ENCODE data around the gene TMEM190.

Gene TMEM190

GRCh38 chr19:55423225-55424005 lies 46.8 kb downstream of the TMEM190 start:
- H3K4me1 ChIP-seq (ENCODE audit: insufficient read depth, poor library complexity, severe bottlenecking): no peaks in the 10 kb centered on the region
- DNase-seq (ENCODE audit: low spot score): no peak
- no peaks in the 10 kb centered on the region for H3K27me3 ChIP-seq (ENCODE audit: insufficient read depth, poor library complexity, severe bottlenecking)
- no peak for TF ChIP-seq CTCF (IDR thresholded peaks at IDR 0.05; ENCODE audit: poor library complexity, severe bottlenecking)
- no peaks in the 10 kb centered on the region for H3K9me3 ChIP-seq (ENCODE audit: severe bottlenecking)
- no peak overlapping the region for H3K27ac ChIP-seq (ENCODE audit: poor library complexity, severe bottlenecking)
- ATAC-seq (ENCODE audit: low read depth): no peak
- no peaks in the 10 kb centered on the region for H3K36me3 ChIP-seq (ENCODE audit: low read depth)
- H3K4me3 ChIP-seq (ENCODE audit: severe bottlenecking): no peak overlapping the region

GRCh38 chr19:55424518-55424917 lies 47.9 kb downstream of the TMEM190 start:
- Histone ChIP-seq H3K27me3 (ENCODE audit: insufficient read depth, poor library complexity, severe bottlenecking) (no peaks in the 10 kb centered on the region), H3K36me3 (ENCODE audit: low read depth) (no peaks in the 10 kb centered on the region), H3K9me3 (ENCODE audit: severe bottlenecking) (no peaks in the 10 kb centered on the region), H3K27ac (ENCODE audit: poor library complexity, severe bottlenecking) (no peak overlapping the region), H3K4me3 (ENCODE audit: severe bottlenecking) (no peak overlapping the region), H3K4me1 (ENCODE audit: insufficient read depth, poor library complexity, severe bottlenecking) (no peaks in the 10 kb centered on the region)
- DNase-seq (ENCODE audit: low spot score) (no peak), ATAC-seq (ENCODE audit: low read depth) (no peak)
- no peak for TF ChIP-seq CTCF (IDR thresholded peaks at IDR 0.05; ENCODE audit: poor library complexity, severe bottlenecking)

- Histone ChIP-seq H3K27me3 (ENCODE audit: insufficient read depth, poor library complexity, severe bottlenecking) (no peaks in the 10 kb centered on the region), H3K36me3 (ENCODE audit: low read depth) (no peaks in the 10 kb centered on the region), H3K4me1 (ENCODE audit: insufficient read depth, poor library complexity, severe bottlenecking) (no peaks in the 10 kb centered on the region), H3K27ac (ENCODE audit: poor library complexity, severe bottlenecking) (no peak overlapping the region), H3K4me3 (ENCODE audit: severe bottlenecking) (no peak overlapping the region), H3K9me3 (ENCODE audit: severe bottlenecking) (no peaks in the 10 kb centered on the region)
- ATAC-seq (ENCODE audit: low read depth) (no peak), DNase-seq (ENCODE audit: low spot score) (no peak)
- TF ChIP-seq CTCF (IDR thresholded peaks at IDR 0.05; ENCODE audit: poor library complexity, severe bottlenecking): no peak
These were observed 49.4 kb downstream of the TMEM190 start for GRCh38 chr19:55426042-55426441.
